Renal pelvis (tissue), 4 donors: ENCODE results near the gene NR1H2. TPM values are rescaled to one million over a fixed set of nuclear protein-coding genes. Genes with fewer than 3 reads are reported as not detected.
A peak's percentile ranks its signal among the peaks of the same experiment; 100 is the strongest.
"Not testable (repeated sequence)": the region's sequence is repeated elsewhere in the genome, so short reads cannot be mapped to it uniquely, and the experiment has no call there.

Experiments
- DNase-seq: peaks from one replicate; pipeline ENCODE4 v3.0.0-alpha.2; 2013
- polyA plus RNA-seq, 3 donors: library from polyadenylated mRNA; unstranded; fragments of 120-200 nt; gene quantifications; one replicate each; pipeline ENCODE4 v1.2.1, GENCODE V29; 2013; ENCODE audit not compliant: insufficient read length in 3 of 3

The NR1H2 gene
- polyA plus RNA-seq, 3 donors, result 39.7 to 43.3 (median 41.8) TPM

GRCh38 chr19:50334741-50335421 is 41.4 kb upstream of the NR1H2 start:
- no peak for DNase-seq

GRCh38 chr19:50337031-50337430 is 39.2 kb upstream of the NR1H2 start:
- DNase-seq, result not testable (repeated sequence)

GRCh38 chr19:50340331-50340730 is 35.9 kb upstream of the NR1H2 start:
- no peak for DNase-seq

- no peak for DNase-seq
These were observed 35.1 kb upstream of the NR1H2 start for GRCh38 chr19:50341091-50341564.

GRCh38 chr19:50344661-50345318 is 31.5 kb upstream of the NR1H2 start:
- DNase-seq, result no peak

GRCh38 chr19:50347089-50347581 is 29.1 kb upstream of the NR1H2 start:
- not testable (repeated sequence) for DNase-seq

- DNase-seq, result no peak
These were observed 26.8 kb upstream of the NR1H2 start for GRCh38 chr19:50349277-50350057.

- no peak for DNase-seq
These were observed 24.0 kb upstream of the NR1H2 start for GRCh38 chr19:50352242-50352641.

GRCh38 chr19:50353487-50353880 is 22.8 kb upstream of the NR1H2 start:
- not testable (repeated sequence) for DNase-seq

GRCh38 chr19:50356691-50357177 is 19.5 kb upstream of the NR1H2 start:
- DNase-seq, result no peak

GRCh38 chr19:50357178-50358100 is 18.8 kb upstream of the NR1H2 start:
- DNase-seq, result peak; percentile 60

GRCh38 chr19:50358483-50359327 is 17.6 kb upstream of the NR1H2 start:
- peak; percentile 55 for DNase-seq

GRCh38 chr19:50359328-50359818 is 16.9 kb upstream of the NR1H2 start:
- no peak for DNase-seq

GRCh38 chr19:50361290-50362029 is 14.8 kb upstream of the NR1H2 start:
- no peak for DNase-seq

- no peak for DNase-seq
These were observed 14.2 kb upstream of the NR1H2 start for GRCh38 chr19:50362030-50362412.

- DNase-seq, result no peak
These were observed 13.4 kb upstream of the NR1H2 start for GRCh38 chr19:50362656-50363424.

GRCh38 chr19:50365434-50366306 is 10.6 kb upstream of the NR1H2 start, which contains the start of gene NAPSA:
TSS of gene NAPSA (minus strand) at chr19:50365639. CDS start at chr19:50365621, 18 bp downstream.
- DNase-seq, result no peak
